Thymus (tissue), 11 donors: Measurements from ENCODE around the gene CHDH. TPM values are rescaled to one million over a fixed set of nuclear protein-coding genes. Genes with fewer than 3 reads are reported as not detected.

ENCODE experiments used
- DNase-seq, 9 donors: peaks; one replicate each; pipeline ENCODE4 v3.0.0-alpha.2; 2013; ENCODE audit warnings: low spot score in 9 of 9, low read depth in 6 of 9, missing footprints in 1 of 9
- H3K27ac ChIP-seq, 2 donors: one replicate each; pipeline ENCODE4 v1.5.1; 2013; ENCODE audit warnings: control low read depth in 1 of 2, low read depth in 1 of 2, low read length in 1 of 2, mild to moderate bottlenecking in 1 of 2, moderate library complexity in 1 of 2
- H3K27me3 ChIP-seq, 2 donors: one replicate each; pipeline ENCODE4 v1.5.1; 2013; ENCODE audit warnings: low read length in 1 of 2; ENCODE audit not compliant: control insufficient read depth in 2 of 2, insufficient read depth in 1 of 2
- H3K36me3 ChIP-seq, 2 donors: one replicate each; pipeline ENCODE4 v1.5.1; 2013; ENCODE audit warnings: low read length in 1 of 2, mild to moderate bottlenecking in 1 of 2, moderate library complexity in 1 of 2; ENCODE audit not compliant: control insufficient read depth in 2 of 2, insufficient read depth in 2 of 2
- H3K4me1 ChIP-seq, 2 donors: one replicate each; pipeline ENCODE4 v1.5.1; 2013; ENCODE audit warnings: low read length in 2 of 2; ENCODE audit not compliant: control insufficient read depth in 2 of 2, insufficient read depth in 2 of 2
- H3K4me3 ChIP-seq, 2 donors: one replicate each; pipeline ENCODE4 v1.5.1; 2013; ENCODE audit warnings: low read length in 2 of 2, control low read depth in 1 of 2, mild to moderate bottlenecking in 1 of 2
- H3K9me3 ChIP-seq, 2 donors: one replicate each; pipeline ENCODE4 v1.5.1; 2013; ENCODE audit warnings: low read length in 1 of 2, mild to moderate bottlenecking in 1 of 2; ENCODE audit not compliant: control insufficient read depth in 2 of 2, insufficient read depth in 1 of 2
- WGBS: extraction: QIAGEN DNeasy Blood & Tissue Kit; methylation state at CpG from one replicate; pipeline ENCODE4 v1.1.7; 2013; 5-methylcytosine and 5-hydroxymethylcytosine counted together
- polyA plus RNA-seq: library from polyadenylated mRNA; stranded (reverse); fragments of 200-250 nt; gene quantifications from one replicate; pipeline ENCODE4 v1.2.3, GENCODE V29; 2013
- total RNA-seq: library from RNA; stranded (reverse); fragments of 120-200 nt; gene quantifications from one replicate; pipeline ENCODE4 v1.2.4, GENCODE V29; 2013
- donor health status: healthy.

The CHDH gene
- total and polyA plus RNA-seq, 2 donors: 0.38 to 0.57 TPM

DNA sequence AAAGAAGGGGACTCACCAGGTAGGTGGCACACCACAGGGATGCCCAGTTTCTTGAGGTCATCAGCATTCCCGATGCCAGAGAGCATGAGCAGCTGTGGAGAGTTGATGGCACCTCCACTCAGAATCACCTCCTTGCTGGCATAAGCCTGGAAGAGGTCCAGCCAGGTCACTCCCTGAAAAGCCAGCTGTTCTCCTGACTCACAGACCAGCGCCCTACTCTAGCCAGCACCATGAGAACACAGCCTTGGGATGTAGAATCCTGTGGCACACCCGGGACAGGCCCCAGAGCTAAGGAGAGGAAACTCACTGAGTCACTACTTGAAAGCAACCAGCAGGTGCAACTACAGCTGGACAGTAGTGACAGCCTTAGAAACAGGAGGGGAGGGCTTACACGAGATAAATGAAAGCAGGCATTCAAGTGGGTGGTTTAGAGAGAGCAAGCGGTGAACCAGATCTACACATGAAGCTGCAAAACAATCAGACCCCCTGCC lies 24.5 kb downstream of the CHDH start:
- Histone ChIP-seq H3K27ac (no peak overlapping the region), H3K36me3 (no peaks in the 10 kb centered on the region), H3K27me3 (no peaks in the 10 kb centered on the region), H3K4me3 (no peak overlapping the region), H3K9me3 (no peaks in the 10 kb centered on the region), H3K4me1 (peaks cover 0 to 22% of the 10 kb centered on the region in 2 donors)
- 69% methylated on average over 5 of the region's 5 CpGs for WGBS
- peak in 1 of 9 donors; percentile 47 for DNase-seq

DNA sequence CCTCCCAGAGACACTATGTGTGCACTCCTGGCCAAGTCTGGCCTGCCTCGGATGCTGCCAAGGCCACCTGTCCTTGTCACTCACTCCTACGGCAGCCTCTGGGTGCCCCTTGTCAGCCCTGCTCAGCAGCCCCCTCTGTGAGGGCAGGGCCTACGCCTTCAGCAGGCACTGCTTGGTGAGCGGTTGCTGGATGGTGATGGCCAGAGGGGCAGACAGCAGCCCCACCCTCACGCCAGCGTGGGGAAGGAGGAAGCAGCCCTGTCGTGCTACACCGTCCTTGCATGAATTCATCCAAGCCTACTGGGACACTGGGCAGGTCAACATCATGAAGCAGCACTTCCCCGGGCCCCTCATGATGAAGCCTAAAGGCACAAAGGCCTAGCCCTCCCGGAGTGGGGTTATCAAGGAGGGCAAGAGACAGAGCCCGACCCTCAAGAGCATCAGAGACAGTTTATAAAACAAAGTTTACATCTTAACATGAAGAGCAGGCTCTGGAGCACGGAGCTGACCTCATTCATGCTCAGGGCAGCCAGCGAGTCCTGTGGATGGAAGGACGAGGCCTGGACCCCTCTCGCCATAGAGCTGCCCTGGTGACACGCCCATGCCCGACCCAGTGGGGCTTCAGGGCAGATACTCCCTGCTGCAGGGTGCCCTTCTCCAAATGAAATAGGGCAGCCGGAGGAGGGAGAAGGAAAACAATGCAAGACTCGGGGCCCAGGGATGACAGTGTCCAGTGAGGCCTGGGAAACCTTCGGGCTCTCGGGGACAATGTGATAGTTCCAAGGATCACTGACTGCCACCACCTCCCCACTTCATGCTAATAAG lies 25.3 kb downstream of the CHDH start:
- H3K27me3 ChIP-seq: no peaks in the 10 kb centered on the region
- H3K9me3 ChIP-seq: no peaks in the 10 kb centered on the region
- H3K27ac ChIP-seq: no peak overlapping the region
- H3K4me1 ChIP-seq: peaks cover 0 to 22% of the 10 kb centered on the region in 2 donors
- WGBS: 94% methylated on average over 21 of the region's 21 CpGs
- no peak overlapping the region for H3K4me3 ChIP-seq
- H3K36me3 ChIP-seq: no peaks in the 10 kb centered on the region
- no peak for DNase-seq

- 95% methylated on average over 5 of the region's 5 CpGs for WGBS
- H3K4me1 ChIP-seq: peaks cover 0 to 22% of the 10 kb centered on the region in 2 donors
- no peaks in the 10 kb centered on the region for H3K36me3 ChIP-seq
- H3K9me3 ChIP-seq: no peaks in the 10 kb centered on the region
- H3K27me3 ChIP-seq: no peaks in the 10 kb centered on the region
- DNase-seq: no peak
- no peak overlapping the region for H3K4me3 ChIP-seq
- no peak overlapping the region for H3K27ac ChIP-seq
These were observed 26.1 kb downstream of the CHDH start for GRCh38 chr3:53820084-53820483.

GRCh38 chr3:53819163-53819868 lies 26.9 kb downstream of the CHDH start:
- Histone ChIP-seq H3K36me3 (no peaks in the 10 kb centered on the region), H3K4me3 (no peak overlapping the region), H3K9me3 (no peaks in the 10 kb centered on the region), H3K27me3 (no peaks in the 10 kb centered on the region), H3K27ac (no peak overlapping the region), H3K4me1 (peaks cover 0 to 22% of the 10 kb centered on the region in 2 donors)
- WGBS: 97% methylated on average over 14 of the region's 14 CpGs
- DNase-seq: no peak

DNA sequence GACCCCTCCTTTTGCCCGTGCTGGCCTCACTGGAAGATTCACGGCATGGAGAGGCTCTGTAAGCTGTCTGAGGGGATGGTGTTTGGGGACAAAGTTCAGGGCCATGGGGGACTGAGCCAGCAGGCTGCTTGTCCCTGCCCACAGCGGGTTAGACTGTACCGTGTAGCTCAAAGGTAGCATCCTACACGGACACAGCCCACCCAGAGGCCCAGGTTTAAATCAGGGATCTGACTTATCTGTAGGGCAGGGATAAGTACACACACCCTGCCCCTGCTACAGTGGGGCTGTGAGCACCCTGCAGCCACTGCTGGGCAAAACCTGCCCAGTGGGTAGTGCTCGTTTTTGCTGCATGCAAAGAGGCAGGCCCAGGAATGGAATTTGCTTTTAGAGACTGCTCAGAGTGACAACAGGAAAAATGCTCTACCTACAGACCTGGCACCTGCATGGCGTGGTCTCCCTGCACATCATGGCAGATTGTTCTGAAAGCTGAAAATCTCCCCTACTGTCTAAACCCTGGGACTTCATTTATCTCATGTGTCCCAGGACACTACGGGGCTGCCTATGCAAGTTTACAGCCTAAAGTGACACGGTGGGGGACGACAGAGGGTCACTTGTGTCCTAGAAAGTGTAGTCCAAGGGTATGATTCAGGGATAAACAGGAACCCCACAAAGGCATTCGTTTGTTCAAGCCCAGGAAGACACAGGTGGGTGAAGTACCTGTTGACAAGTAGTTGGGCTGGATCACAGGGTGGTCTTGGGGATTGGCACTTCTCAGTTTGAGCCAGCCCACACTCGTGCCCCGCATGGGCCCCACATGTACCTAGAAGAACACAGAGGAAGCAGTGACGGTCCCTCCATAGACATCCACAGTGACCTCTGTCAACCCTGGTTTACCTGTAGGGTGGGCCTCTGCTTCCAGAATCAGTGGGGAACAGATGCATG lies 27.7 kb downstream of the CHDH start:
- no peak for DNase-seq
- peaks cover 0 to 22% of the 10 kb centered on the region in 2 donors for H3K4me1 ChIP-seq
- WGBS: 83% methylated on average over 14 of the region's 14 CpGs
- H3K9me3 ChIP-seq: no peaks in the 10 kb centered on the region
- no peak overlapping the region for H3K4me3 ChIP-seq
- H3K27me3 ChIP-seq: no peaks in the 10 kb centered on the region
- H3K27ac ChIP-seq: no peak overlapping the region
- H3K36me3 ChIP-seq: no peaks in the 10 kb centered on the region

DNA sequence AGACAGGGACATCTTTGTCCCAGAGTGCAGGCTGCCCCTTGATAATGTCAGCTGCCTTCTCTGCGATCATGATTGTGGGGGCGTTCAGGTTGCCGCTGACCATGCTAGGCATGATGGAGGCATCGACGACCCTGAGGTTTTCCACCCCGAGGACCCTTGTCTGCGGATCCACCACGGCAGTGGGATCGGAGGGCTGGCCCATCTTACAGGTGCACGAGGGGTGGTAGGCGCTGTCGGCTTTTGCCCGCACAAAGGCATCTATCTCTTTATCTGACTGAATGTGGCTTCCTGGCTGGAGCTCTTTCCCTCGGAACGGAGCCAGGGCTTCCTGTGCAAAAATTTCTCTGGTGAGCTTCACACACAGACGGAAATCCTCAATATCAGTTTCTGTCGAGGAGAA lies 28.4 kb downstream of the CHDH start:
- H3K36me3 ChIP-seq: no peaks in the 10 kb centered on the region
- peak in 1 of 9 donors; percentile 29 for DNase-seq
- H3K4me3 ChIP-seq: no peak overlapping the region
- H3K27ac ChIP-seq: no peak overlapping the region
- no peaks in the 10 kb centered on the region for H3K9me3 ChIP-seq
- 71% methylated on average over 17 of the region's 17 CpGs for WGBS
- H3K27me3 ChIP-seq: no peaks in the 10 kb centered on the region
- peaks cover 0 to 22% of the 10 kb centered on the region in 2 donors for H3K4me1 ChIP-seq

DNA sequence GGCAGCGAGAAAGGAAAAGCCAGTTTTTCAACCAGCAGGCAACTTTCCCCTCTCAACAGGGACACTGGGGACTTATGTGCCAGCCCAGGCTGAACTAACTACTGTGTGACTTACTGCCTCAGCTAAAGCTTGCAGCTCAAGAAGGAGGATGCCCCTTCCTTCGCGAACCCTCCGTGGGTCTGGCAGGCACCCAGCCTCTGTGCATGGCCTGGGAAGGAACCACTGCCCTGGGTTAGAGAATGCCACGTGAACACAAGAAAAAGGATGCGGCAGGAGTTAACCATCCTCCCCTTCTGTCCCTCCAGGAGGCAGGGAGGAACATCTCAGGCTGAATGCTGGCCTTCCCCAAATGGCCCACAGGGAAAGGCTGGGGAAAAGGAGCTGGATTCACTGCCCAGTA lies 29.0 kb downstream of the CHDH start:
- H3K27me3 ChIP-seq: no peaks in the 10 kb centered on the region
- 78% methylated on average over 6 of the region's 6 CpGs for WGBS

GRCh38 chr3:53816425-53816824 lies 29.8 kb downstream of the CHDH start:
- Histone ChIP-seq H3K4me1 (peaks cover 0 to 16% of the 10 kb centered on the region in 2 donors), H3K36me3 (no peaks in the 10 kb centered on the region), H3K27ac (no peak overlapping the region), H3K9me3 (no peaks in the 10 kb centered on the region), H3K27me3 (no peaks in the 10 kb centered on the region), H3K4me3 (no peak overlapping the region)
- DNase-seq: no peak
- WGBS: 92% methylated on average over 4 of the region's 4 CpGs

More for the DNA sequence above, 29.0 kb downstream of the CHDH start:
- Histone ChIP-seq H3K9me3 (no peaks in the 10 kb centered on the region), H3K4me1 (peaks cover 0 to 19% of the 10 kb centered on the region in 2 donors), H3K27ac (no peak overlapping the region), H3K4me3 (no peak overlapping the region), H3K36me3 (no peaks in the 10 kb centered on the region)
- DNase-seq: no peak
